ENCODE measurements around the gene C1orf198. TPM values are rescaled to one million over a fixed set of nuclear protein-coding genes. Genes with fewer than 3 reads are reported as not detected.

Gene C1orf198
- total and polyA plus RNA-seq, 2 of the 8 experiments (the other 6 are each of a cell fraction or from before 2014, with no cell fraction given): 30.6 to 45.0 TPM

DNA sequence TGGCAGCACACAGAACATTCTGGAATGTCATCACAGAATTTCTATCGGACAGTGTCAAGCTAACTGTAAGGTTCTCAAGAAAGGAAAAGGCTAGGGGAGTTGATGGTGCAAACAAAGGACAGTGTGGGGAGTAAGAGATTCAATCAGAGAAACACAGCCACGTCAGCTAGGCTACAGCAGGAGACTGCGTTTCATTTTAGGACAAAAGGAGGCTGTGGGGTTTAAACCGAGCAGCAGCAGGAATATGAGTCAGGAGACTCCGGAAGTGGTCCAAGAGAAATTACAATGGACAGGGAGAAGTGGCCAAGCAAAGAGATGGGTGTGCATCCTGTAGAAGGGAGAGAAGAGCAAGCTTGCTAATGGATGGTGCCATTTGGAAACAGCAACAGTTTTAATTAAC lies 37.4 kb upstream of the C1orf198 start (continued):
- no peak for TF ChIP-seq GTF2F1 (IDR thresholded peaks at IDR 0.05; ENCODE audit: borderline replicate concordance, low read depth, low read length)
- no peak for TF ChIP-seq KDM5A (IDR thresholded peaks at IDR 0.05; ENCODE audit: low read length)
